K562 (cell line): ENCODE data around the gene PURA. TPM values are rescaled to one million over a fixed set of nuclear protein-coding genes. Genes with fewer than 3 reads are reported as not detected.
A peak's percentile ranks its signal among the peaks of the same experiment; 100 is the strongest.

Experiments used
- ATAC-seq: fragments of 200-7000 bp; cut with Tn5 transposase; 3 replicates; pipeline ENCODE4 v1.9.1; 2020; ENCODE audit warnings: moderate library complexity
- BruUV-seq: library from RNA; stranded (reverse); fragments of 400-500 nt; replicated peaks from 2 replicates; lab custom pipeline; 2021; lab: Mats Ljungman, UMichigan
- CTCF ChIA-PET: fragments of 300-600 bp; formaldehyde crosslinking; extraction: SDS; loops from one replicate; lab custom pipeline; 2021; ENCODE audit warnings: low intra/inter-chr PET ratio; lab: Yijun Ruan, JAX
- POLR2A ChIA-PET: fragments of 300-600, 350-650 bp; sonication (Branson Sonifier 250); formaldehyde crosslinking; extraction: SDS; loops from one replicate; lab custom pipeline; 2021; ENCODE audit warnings: antibody characterized with exemption, inconsistent platforms; lab: Yijun Ruan, JAX
- DNase-seq, 4 experiments: peaks; one replicate each; pipeline versions ENCODE4 v3.0.0 to v3.0.0-alpha.2; 2011 to 2018; ENCODE audit warnings: low spot score in 3 of 4, mixed read lengths in 3 of 4; ENCODE audit errors: extremely low read depth in 1 of 4
- FAIRE-seq: peaks from 2 replicates; lab custom pipeline; 2011; peaks lifted over from hg19 to GRCh38; lab: Jason Lieb, UNC
- H2AFZ ChIP-seq: 2 replicates; pipeline ENCODE4 v1.6.0; 2011; ENCODE audit warnings: low read depth, low read length, control low read depth, inconsistent platforms
- H3K27ac ChIP-seq: fragments of 200-600 bp; 3 replicates; pipeline ENCODE4 v1.8.0; 2011; ENCODE audit warnings: low read depth, mild to moderate bottlenecking, control low read depth, inconsistent platforms, low read length, moderate library complexity, mixed read lengths; ENCODE audit errors: extremely low read depth
- H3K27me3 ChIP-seq, 2 experiments: fragments of 300-600 bp in 1 of 2; 2 replicates in 1 of 2; 3 replicates in 1 of 2; pipeline versions ENCODE4 v1.6.0 to v1.8.0; 2011; ENCODE audit warnings: inconsistent platforms in 2 of 2, low read length in 2 of 2, mild to moderate bottlenecking in 1 of 2, mixed read lengths in 1 of 2, moderate library complexity in 1 of 2; ENCODE audit not compliant: control insufficient read depth in 2 of 2, insufficient read depth in 2 of 2
- H3K36me3 ChIP-seq: fragments of 300-600 bp; 3 replicates; pipeline ENCODE4 v1.8.0; 2011; ENCODE audit warnings: mild to moderate bottlenecking, low read length, inconsistent platforms; ENCODE audit not compliant: control insufficient read depth, insufficient read depth
- H3K4me1 ChIP-seq, 2 experiments: fragments of 200-600 bp in 1 of 2; replicated peaks in 1 of 2; 2 replicates in 1 of 2; 3 replicates in 1 of 2; pipeline versions ENCODE4 v1.5.1 to v1.8.0; 2011; ENCODE audit warnings: inconsistent platforms in 2 of 2, low read length in 2 of 2, mild to moderate bottlenecking in 1 of 2, mixed read lengths in 1 of 2, moderate library complexity in 1 of 2; ENCODE audit not compliant: control insufficient read depth in 2 of 2, insufficient read depth in 2 of 2
- H3K4me2 ChIP-seq: 2 replicates; pipeline ENCODE4 v1.6.1; 2011; ENCODE audit warnings: low read length, control low read depth, inconsistent platforms, mixed read lengths; ENCODE audit not compliant: insufficient read depth
- H3K4me3 ChIP-seq: fragments of 200-600 bp; sonication (generic), shearing (Covaris generic); 2 replicates; pipeline ENCODE4 v1.5.1; 2016; ENCODE audit warnings: control low read depth, inconsistent platforms
- H3K79me2 ChIP-seq: fragments of 200-600 bp; 3 replicates; pipeline ENCODE4 v1.8.0; 2011; ENCODE audit warnings: low read length, inconsistent platforms; ENCODE audit not compliant: control insufficient read depth, insufficient read depth
- H3K9ac ChIP-seq, 2 experiments: 2 replicates each; pipeline versions ENCODE4 v1.6.0 to v1.6.1; 2011; ENCODE audit warnings: low read depth in 2 of 2, low read length in 2 of 2, control low read depth in 1 of 2, inconsistent platforms in 1 of 2, mild to moderate bottlenecking in 1 of 2, mixed read lengths in 1 of 2; ENCODE audit not compliant: insufficient read depth in 1 of 2
- H3K9me1 ChIP-seq: one replicate; pipeline ENCODE4 v1.6.0; 2011; ENCODE audit warnings: inconsistent platforms, mild to moderate bottlenecking, low read length, moderate library complexity; ENCODE audit not compliant: control insufficient read depth, insufficient read depth
- H3K9me3 ChIP-seq: replicated peaks from 2 replicates; pipeline ENCODE4 v1.5.1; 2011; ENCODE audit warnings: low read depth, low read length, inconsistent platforms; ENCODE audit not compliant: control insufficient read depth, insufficient read depth
- H4K20me1 ChIP-seq: replicated peaks from 2 replicates; pipeline ENCODE4 v1.6.1; 2011; ENCODE audit warnings: low read length, inconsistent platforms, mixed read lengths; ENCODE audit not compliant: control insufficient read depth, insufficient read depth
- BCOR ChIP-seq: fragments of 450-650 bp; IDR thresholded peaks from 2 replicates; pipeline ENCODE4 v1.6.1; 2016
- EWSR1 ChIP-seq: fragments of 450-650 bp; IDR thresholded peaks from 2 replicates; pipeline ENCODE4 v1.6.1; 2018; ENCODE audit warnings: borderline replicate concordance, mild to moderate bottlenecking, low read depth, moderate library complexity; ENCODE audit not compliant: partially characterized antibody
- IRF1 ChIP-seq: sonication (generic); formaldehyde crosslinking; IDR thresholded peaks from 2 replicates; pipeline ENCODE4 v1.8.0; 2022; ENCODE audit warnings: missing genetic modification reagents, mild to moderate bottlenecking, borderline replicate concordance
- KDM1A ChIP-seq, 2 experiments: fragments of 450-650 bp; IDR thresholded peaks; 2 replicates each; pipeline ENCODE4 v1.6.1; 2016; ENCODE audit warnings: mild to moderate bottlenecking in 2 of 2
- RBM25 ChIP-seq: fragments of 200-400 bp; formaldehyde crosslinking; IDR thresholded peaks from 2 replicates; pipeline ENCODE4 v1.6.1; 2018; ENCODE audit warnings: low read length, low read depth, moderate library complexity; ENCODE audit not compliant: severe bottlenecking
- THRA ChIP-seq: fragments of 450-650 bp; IDR thresholded peaks from 2 replicates; pipeline ENCODE4 v1.6.1; 2017; ENCODE audit warnings: mild to moderate bottlenecking, moderate library complexity
- ZNF699 ChIP-seq: fragments of 250-450 bp; sonication (Bioruptor Pico); IDR thresholded peaks from 2 replicates; pipeline ENCODE4 v1.8.0; 2021; ENCODE audit warnings: mild to moderate bottlenecking, moderate library complexity; ENCODE audit not compliant: insufficient replicate concordance
- ZSCAN32 ChIP-seq: fragments of 450-650 bp; formaldehyde crosslinking; IDR thresholded peaks from 2 replicates; pipeline ENCODE4 v1.4.0; 2020; ENCODE audit warnings: mild to moderate bottlenecking, moderate library complexity
- WGBS: fragments of 100-300 bp; shearing (Covaris generic); methylation state at CpG from one replicate; pipeline ENCODE4 v1.1.6; 2016; ENCODE audit warnings: low coverage, mixed read lengths; ENCODE audit not compliant: insufficient coverage; ENCODE audit errors: missing lambda C conversion rate; 5-methylcytosine and 5-hydroxymethylcytosine counted together
- in situ Hi-C: fragments of 300-500 bp; cut with MboI; formaldehyde crosslinking; loops from 4 replicates; pipeline ENCODE4 v1.15.0; 2018; ENCODE audit warnings: inconsistent platforms, mixed read lengths
- intact Hi-C: fragments of 100-400 bp; cut with micrococcal nuclease; formaldehyde crosslinking; loops from 2 replicates; pipeline ENCODE4 v1.14.2; 2022
- polyA plus RNA-seq, 8 experiments: library from polyadenylated mRNA; depleted of rRNA in 4 of 8; stranded (reverse) in 5 of 8; unstranded in 3 of 8; fragments of >200 nt; fragmentation: Nextera tagmentation in 2 of 8; fragmentation: Illumina TruSeq in 1 of 8; extraction: Ambion mirVana in 2 of 8; extraction: Trizol in 1 of 8; gene quantifications; 2 replicates each; pipeline versions ENCODE4 v1.2.1 to v1.2.3, GENCODE V29; 2011 to 2014; ENCODE audit warnings: inconsistent platforms in 1 of 8, missing spikeins in 1 of 8
- total RNA-seq, 7 experiments: library from RNA; depleted of rRNA in 6 of 7; stranded (reverse); fragments of >200 nt in 6 of 7; fragmentation: Illumina TruSeq in 2 of 7; extraction: Trizol in 2 of 7; gene quantifications; 2 replicates each; pipeline versions ENCODE4 v1.2.1 to v1.2.3, GENCODE V29; 2011 to 2021; ENCODE audit warnings: low replicate concordance in 1 of 7

The PURA gene
- total and polyA plus RNA-seq, 9 of the 15 experiments (the other 6 are each of a cell fraction or from before 2014, with no cell fraction given): 3.2 to 11.1 (median 5.4) TPM

GRCh38 chr5:140101179-140101578, 12.7 kb upstream of the PURA start:
- 0% methylated on average over 1 of the region's 1 CpG for WGBS
- H3K27ac ChIP-seq: no peak overlapping the region
- H3K79me2 ChIP-seq: no peaks in the 10 kb centered on the region
- 0 out of 5 replicates have a peak, but pooled peaks cover 0 to under 1% of the 10 kb centered on the region in 2 experiments for H3K4me1 ChIP-seq
- H4K20me1 ChIP-seq: no peaks in the 10 kb centered on the region
- no peak overlapping the region for H3K4me3 ChIP-seq
- H3K27me3 ChIP-seq: no peaks in the 10 kb centered on the region
- no peaks in the 10 kb centered on the region for H3K36me3 ChIP-seq
- H3K4me2 ChIP-seq: no peak overlapping the region
- in situ Hi-C loops (no loop called here), intact Hi-C loops (no loop called here)
- no peak for ATAC-seq
- DNase-seq: no peak
- FAIRE-seq: no peak
- H3K9me1 ChIP-seq: no peaks in the 10 kb centered on the region
- no peak overlapping the region for H3K9ac ChIP-seq
- CTCF ChIA-PET: no interaction called here
- TF ChIP-seq BCOR (0 out of 2 replicates have a peak, but pooled peaks have one; percentile 38), RBM25 (peak; percentile 92), KDM1A (IDR thresholded peaks at IDR 0.05) (0 out of 4 replicates have a peak, but pooled peaks of 1 of the 2 experiments have one; percentile 33), THRA (no peak), IRF1 (CRISPR knock-in tag) (no peak), ZSCAN32 (CRISPR knock-in tag) (no peak), ZNF699 (CRISPR knock-in tag) (no peak), EWSR1 (no peak)
- H3K9me3 ChIP-seq: no peaks in the 10 kb centered on the region
- POLR2A ChIA-PET: no interaction called here
- no TSS peak for BruUV-seq
- no peak overlapping the region for H2AFZ ChIP-seq
